ENCODE data around the gene RNF135.
"Not testable (repeated sequence)": the region's sequence is repeated elsewhere in the genome, so short reads cannot be mapped to it uniquely, and the experiment has no call there.

Gene RNF135

GRCh38 chr17:30970831-30971567 lies at the start of gene RNF135:
Gene RNF135 (plus strand): TSS chr17:30971039. CDS start chr17:30971074, 35 bp downstream.
- no peak for DNase-seq (ENCODE audit: low spot score)

GRCh38 chr17:30921544-30922196 lies 49.2 kb upstream of the RNF135 start, which contains the start of gene ADAP2:
Gene ADAP2 (plus strand): TSS chr17:30921945. CDS start chr17:30922015, 70 bp downstream.
- peak; percentile 26 for DNase-seq (ENCODE audit: low spot score)

GRCh38 chr17:30922235-30923030 lies 48.4 kb upstream of the RNF135 start:
- no peak for DNase-seq (ENCODE audit: low spot score)

DNA sequence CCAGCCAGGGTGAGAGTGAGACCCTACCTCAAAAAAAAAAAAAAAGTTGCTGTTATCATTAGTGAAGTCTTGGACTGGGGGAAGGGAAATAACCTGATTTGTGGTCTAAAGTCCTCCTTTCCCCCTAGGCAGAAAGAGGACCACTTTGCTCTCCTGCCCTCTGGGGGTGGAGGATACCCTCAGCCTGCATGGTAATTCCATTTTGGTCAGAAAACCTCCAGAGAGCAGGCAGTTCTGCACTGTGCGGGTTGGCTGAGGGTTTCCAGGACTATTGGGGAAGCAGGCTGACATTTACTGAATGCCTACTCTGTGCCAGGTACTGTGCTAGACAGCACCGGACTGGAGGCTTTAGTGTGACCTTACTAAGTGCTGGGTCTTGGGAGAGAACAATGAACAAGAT lies 46.5 kb upstream of the RNF135 start:
- DNase-seq (ENCODE audit: low spot score), result no peak

- DNase-seq (ENCODE audit: low spot score), result no peak
Observed at GRCh38 chr17:30926516-30926915, 44.3 kb upstream of the RNF135 start.

- no peak for DNase-seq (ENCODE audit: low spot score)
Observed at GRCh38 chr17:30927756-30928155, 43.1 kb upstream of the RNF135 start.

- no peak for DNase-seq (ENCODE audit: low spot score)
Observed at GRCh38 chr17:30928584-30928983, 42.3 kb upstream of the RNF135 start.

GRCh38 chr17:30929081-30929633 lies 41.7 kb upstream of the RNF135 start:
- DNase-seq (ENCODE audit: low spot score), result no peak

DNA sequence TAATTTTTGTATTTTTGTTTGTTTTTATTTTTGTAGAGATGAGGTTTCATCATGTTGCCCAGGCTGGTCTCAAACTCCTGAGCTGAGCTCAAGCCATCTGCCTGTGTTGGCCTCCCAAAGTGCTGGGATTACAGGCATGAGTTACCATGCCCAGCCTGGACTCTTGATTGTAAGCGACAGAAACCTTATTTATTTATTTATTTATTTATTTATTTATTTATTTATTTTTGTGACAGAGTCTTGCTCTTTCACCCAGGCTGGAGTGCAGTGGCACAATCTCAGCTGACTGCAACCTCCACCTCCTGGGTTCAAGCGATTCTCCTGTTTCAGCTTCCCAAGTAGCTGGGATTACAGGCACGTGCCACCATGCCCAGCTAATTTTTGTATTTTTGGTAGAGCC lies 41.0 kb upstream of the RNF135 start:
- not testable (repeated sequence) for DNase-seq (ENCODE audit: low spot score)

DNA sequence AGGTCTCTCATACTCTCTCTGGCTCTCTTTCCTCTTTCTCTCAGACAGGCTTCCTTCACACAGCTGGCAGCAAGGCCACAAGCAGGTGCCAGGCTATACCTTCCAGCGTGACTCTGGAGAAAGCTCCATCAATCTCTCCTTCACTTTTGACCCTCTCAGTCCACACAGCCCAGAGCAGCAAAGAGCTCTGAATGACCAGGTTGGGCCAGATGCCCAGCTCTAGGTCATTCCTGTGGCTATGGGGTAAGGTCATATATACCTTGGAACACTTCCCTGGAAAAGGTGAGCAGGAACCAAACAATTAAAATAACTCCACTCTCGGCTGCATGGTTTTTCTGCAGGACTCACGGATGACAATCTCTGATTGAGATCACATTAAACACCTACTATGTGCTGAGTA lies 40.3 kb upstream of the RNF135 start:
- DNase-seq (ENCODE audit: low spot score), result no peak

DNA sequence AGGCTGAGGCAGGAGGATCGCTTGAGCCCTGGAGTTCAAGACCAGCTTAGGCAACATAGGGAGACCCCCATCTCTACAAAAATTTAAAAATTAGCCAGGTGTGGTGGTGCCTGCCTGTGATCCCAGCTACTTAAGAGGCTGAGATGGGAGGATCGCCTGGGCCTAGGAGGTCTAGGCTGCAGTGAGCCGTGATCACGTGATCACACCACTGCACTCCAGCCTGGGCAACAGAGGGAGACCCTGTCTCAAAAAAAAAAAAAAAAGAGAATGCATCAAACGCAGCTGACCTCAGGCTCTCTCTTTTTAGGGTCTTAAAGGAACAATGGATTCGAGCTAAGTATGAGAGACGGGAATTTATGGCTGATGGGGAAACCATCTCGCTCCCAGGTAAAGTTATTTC lies 39.3 kb upstream of the RNF135 start:
- not testable (repeated sequence) for DNase-seq (ENCODE audit: low spot score)

- DNase-seq (ENCODE audit: low spot score), result no peak
Observed at GRCh38 chr17:30933966-30934365, 36.9 kb upstream of the RNF135 start.

DNA sequence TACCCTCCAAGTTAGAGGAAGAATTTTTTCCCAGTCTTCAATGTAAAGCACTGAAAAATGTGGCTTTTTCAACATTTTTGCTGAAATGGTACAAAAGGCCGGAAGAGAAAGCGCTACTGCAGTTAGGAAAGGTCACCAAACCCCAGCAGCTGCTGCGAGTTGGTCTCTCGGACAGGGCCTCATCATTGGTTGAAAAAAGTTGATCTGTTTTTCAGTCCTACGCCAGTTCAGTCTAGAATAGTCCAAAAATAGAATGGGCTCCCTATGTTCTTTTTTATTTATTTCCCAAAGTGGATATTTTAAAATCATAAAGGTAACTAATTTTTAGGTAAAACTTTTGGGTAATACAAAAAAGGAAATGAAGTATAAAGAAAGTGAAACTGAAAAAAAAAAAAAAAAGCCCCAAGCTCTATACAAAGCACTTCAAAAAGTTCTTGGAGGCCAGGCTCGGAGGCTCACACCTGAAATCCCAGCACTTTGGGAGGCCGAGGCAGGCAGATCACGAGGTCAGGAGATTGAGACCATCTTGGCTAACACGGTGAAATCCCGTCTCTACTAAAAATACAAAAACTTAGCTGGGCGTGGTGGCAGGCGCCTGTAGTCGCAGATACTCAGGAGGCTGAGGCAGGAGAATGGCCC lies 31.7 kb upstream of the RNF135 start:
- no peak for DNase-seq (ENCODE audit: low spot score)

DNA sequence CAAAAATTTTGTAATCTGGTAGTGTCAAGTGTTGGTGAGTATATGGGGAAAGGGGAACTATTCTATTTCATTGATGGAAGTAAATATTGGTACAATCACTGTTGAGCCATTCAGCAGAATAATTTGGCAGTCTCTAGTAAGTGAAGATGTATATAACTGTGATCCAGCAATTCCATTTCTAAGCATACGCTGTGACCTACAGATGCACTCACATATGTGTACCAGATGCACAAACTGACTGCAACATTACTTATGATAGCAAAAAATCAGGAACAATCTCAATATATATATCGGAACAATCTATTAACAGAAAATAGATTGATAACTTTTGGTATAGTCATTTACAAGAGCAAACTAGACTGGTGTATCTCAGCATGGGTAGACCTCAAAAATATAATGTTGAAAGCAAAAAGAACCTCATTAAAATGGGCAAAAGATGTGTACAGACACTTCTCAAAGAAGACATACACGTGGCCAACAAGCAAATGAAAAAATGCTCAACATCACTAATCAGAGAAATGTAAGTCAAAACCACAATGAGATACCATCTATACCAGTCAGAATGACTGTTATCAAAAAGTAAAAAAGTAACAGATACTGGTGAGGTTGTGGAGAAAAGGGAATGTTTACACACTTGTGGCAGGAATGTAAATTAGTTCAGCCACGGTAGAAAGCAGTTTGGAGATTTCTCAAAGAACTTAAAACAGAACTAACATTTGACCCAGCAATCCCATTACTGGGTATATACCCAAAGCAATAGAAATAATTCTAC lies 28.3 kb upstream of the RNF135 start:
- DNase-seq (ENCODE audit: low spot score), result no peak

GRCh38 chr17:30947796-30948195 lies 23.0 kb upstream of the RNF135 start:
- no peak for DNase-seq (ENCODE audit: low spot score)

GRCh38 chr17:30950189-30950588 lies 20.6 kb upstream of the RNF135 start:
- DNase-seq (ENCODE audit: low spot score), result no peak

DNA sequence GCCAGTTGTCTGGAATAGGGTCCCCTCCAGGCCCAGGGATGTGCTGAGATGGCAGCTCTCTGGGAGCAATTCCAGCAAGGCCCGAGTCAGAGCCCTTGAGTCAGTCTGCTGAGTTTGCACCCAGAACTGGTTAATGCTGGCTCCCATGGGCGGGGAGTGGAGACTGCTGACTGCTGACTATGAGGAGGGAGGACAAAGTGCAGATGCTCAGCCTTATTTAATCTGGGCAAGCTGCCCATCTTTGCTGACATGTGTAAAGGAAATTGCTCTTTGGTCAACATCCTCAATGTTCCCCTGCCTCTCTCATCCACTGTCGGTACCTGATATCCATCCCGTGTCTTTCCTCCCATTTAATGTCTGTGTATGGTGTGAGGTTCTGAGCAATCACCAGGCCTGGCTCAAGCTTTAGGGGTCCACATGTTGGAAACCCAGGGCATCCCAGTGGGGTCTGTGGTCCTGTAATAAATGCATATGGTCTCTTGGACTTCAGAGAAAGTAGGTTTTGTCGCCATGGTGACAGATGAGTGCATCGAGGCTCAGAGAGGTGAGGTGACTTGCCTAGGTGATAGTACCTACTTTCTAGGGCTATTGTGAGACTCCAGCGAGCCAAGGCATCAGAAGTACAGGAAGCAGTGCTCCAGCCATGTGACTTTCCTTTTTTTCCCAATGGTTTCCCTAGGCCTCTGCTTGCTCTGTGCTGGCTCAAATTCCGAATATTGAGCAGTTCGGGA lies 20.0 kb upstream of the RNF135 start:
- no peak for DNase-seq (ENCODE audit: low spot score)

DNA sequence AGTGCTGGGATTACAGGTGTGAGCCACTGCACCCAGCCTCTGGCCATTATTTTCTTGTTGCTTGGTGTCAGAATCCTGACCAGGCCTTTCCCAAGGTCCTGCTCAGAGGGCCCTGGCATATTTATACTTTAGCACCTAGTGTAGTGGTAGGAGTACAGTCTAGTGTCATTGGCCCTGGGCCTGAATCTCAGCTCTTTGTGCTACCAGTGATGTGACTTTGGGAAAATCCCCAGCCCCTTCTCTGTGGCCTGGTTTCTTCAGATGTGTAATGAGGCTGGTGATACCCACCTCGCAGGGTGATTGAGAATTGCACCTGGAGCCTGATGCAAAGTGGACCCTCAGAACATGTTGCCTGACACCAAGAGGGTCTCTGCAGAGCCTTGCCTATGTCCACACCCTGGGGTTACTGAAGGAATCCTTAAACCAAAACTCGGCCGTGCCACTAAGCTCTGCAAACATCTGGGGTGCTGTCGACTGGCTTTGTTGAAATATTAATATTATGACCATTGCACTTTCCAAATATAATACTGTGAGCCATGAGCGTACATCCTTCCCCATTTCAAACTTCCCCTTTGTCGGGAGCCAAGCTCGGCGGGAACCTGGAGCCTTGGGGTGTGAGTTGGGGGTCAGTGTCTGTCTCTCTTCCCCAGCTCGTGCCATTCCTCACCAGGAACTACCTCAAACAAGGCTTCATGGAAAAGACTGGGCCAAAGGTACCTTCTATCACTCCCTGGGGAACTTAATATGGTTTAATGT lies 18.0 kb upstream of the RNF135 start:
- no peak for DNase-seq (ENCODE audit: low spot score)

- no peak for DNase-seq (ENCODE audit: low spot score)
Observed at GRCh38 chr17:30954046-30954830, 16.6 kb upstream of the RNF135 start.

Measured in SW480 (cell line).